HepG2 (cell line): ENCODE data around the gene ADGRB3. TPM values are rescaled to one million over a fixed set of nuclear protein-coding genes. Genes with fewer than 3 reads are reported as not detected.
A peak's percentile ranks its signal among the peaks of the same experiment; 100 is the strongest.

Experiments
- ARHGAP35 ChIP-seq: sonication (generic); formaldehyde crosslinking; IDR thresholded peaks from 2 replicates; pipeline ENCODE4 v1.9.0; 2022; ENCODE audit warnings: mild to moderate bottlenecking, inconsistent platforms, moderate library complexity, missing genetic modification reagents, borderline replicate concordance
- ATF1 ChIP-seq: IDR thresholded peaks from 2 replicates; pipeline ENCODE4 v1.6.1; 2016; ENCODE audit warnings: mild to moderate bottlenecking, control low read depth
- EED ChIP-seq: sonication (generic); formaldehyde crosslinking; IDR thresholded peaks from 2 replicates; pipeline ENCODE4 v1.5.0; 2020; ENCODE audit warnings: mild to moderate bottlenecking, missing genetic modification reagents
- EZH2 ChIP-seq: conservative IDR thresholded peaks from 2 replicates; pipeline ENCODE4 v1.6.1; 2012; ENCODE audit warnings: mild to moderate bottlenecking, low read depth, low read length, moderate library complexity
- FIP1L1 ChIP-seq: fragments of 200-400 bp; formaldehyde crosslinking; IDR thresholded peaks from 2 replicates; pipeline ENCODE4 v1.6.1; 2018; ENCODE audit warnings: low read depth, mild to moderate bottlenecking, low read length, moderate library complexity, borderline replicate concordance; ENCODE audit not compliant: insufficient read depth
- IRX3 ChIP-seq: sonication (generic); formaldehyde crosslinking; IDR thresholded peaks from 2 replicates; pipeline ENCODE4 v1.8.1; 2023; ENCODE audit warnings: mild to moderate bottlenecking, low read depth, missing genetic modification reagents, borderline replicate concordance
- KAT2B ChIP-seq: fragments of 150-350 bp; IDR thresholded peaks from 2 replicates; pipeline ENCODE4 v1.6.1; 2014; ENCODE audit warnings: low read depth, low read length, borderline replicate concordance
- NFATC3 ChIP-seq: sonication (generic); formaldehyde crosslinking; IDR thresholded peaks from 2 replicates; pipeline ENCODE4 v1.5.1; 2020; ENCODE audit warnings: mild to moderate bottlenecking, missing genetic modification reagents
- NR1H2 ChIP-seq: sonication (generic); formaldehyde crosslinking; IDR thresholded peaks from 2 replicates; pipeline ENCODE4 v1.8.1; 2022; ENCODE audit warnings: low read depth, missing genetic modification reagents, borderline replicate concordance
- PAWR ChIP-seq: sonication (generic); formaldehyde crosslinking; IDR thresholded peaks from 2 replicates; pipeline ENCODE4 v1.4.0; 2020; ENCODE audit warnings: missing genetic modification reagents, mild to moderate bottlenecking, borderline replicate concordance
- RFX1 ChIP-seq: fragments of 450-650 bp; IDR thresholded peaks from 2 replicates; pipeline ENCODE4 v1.6.1; 2017
- SETDB1 ChIP-seq: sonication (generic); formaldehyde crosslinking; IDR thresholded peaks from 2 replicates; pipeline ENCODE4 v1.5.1; 2020; ENCODE audit warnings: missing genetic modification reagents, mild to moderate bottlenecking, borderline replicate concordance
- SP5 ChIP-seq: IDR thresholded peaks from 2 replicates; pipeline ENCODE4 v1.6.1; 2016; ENCODE audit warnings: low read depth, borderline replicate concordance
- ZBTB42 ChIP-seq: sonication (generic); formaldehyde crosslinking; IDR thresholded peaks from 2 replicates; pipeline ENCODE4 v1.5.0; 2020; ENCODE audit warnings: mild to moderate bottlenecking, missing genetic modification reagents
- ZNF136 ChIP-seq: sonication (generic); formaldehyde crosslinking; IDR thresholded peaks from 2 replicates; pipeline ENCODE4 v1.8.1; 2022; ENCODE audit warnings: low read depth, mild to moderate bottlenecking, moderate library complexity, missing genetic modification reagents
- ZNF260 ChIP-seq: sonication (generic); formaldehyde crosslinking; IDR thresholded peaks from 2 replicates; pipeline ENCODE4 v1.4.0; 2020; ENCODE audit warnings: missing genetic modification reagents, low read depth, mild to moderate bottlenecking, borderline replicate concordance
- ZNF317 ChIP-seq: sonication (generic); formaldehyde crosslinking; IDR thresholded peaks from 2 replicates; pipeline ENCODE4 v1.5.0; 2020; ENCODE audit warnings: mild to moderate bottlenecking, missing genetic modification reagents
- ZNF605 ChIP-seq: sonication (generic); formaldehyde crosslinking; IDR thresholded peaks from 2 replicates; pipeline ENCODE4 v1.8.0; 2022; ENCODE audit warnings: mild to moderate bottlenecking, missing genetic modification reagents
- ZNF670 ChIP-seq: sonication (generic); formaldehyde crosslinking; IDR thresholded peaks from 2 replicates; pipeline ENCODE4 v1.8.0; 2022; ENCODE audit warnings: mild to moderate bottlenecking, missing genetic modification reagents, borderline replicate concordance
- ZSCAN5A ChIP-seq: sonication (generic); formaldehyde crosslinking; IDR thresholded peaks from 2 replicates; pipeline ENCODE4 v1.8.0; 2022; ENCODE audit warnings: mild to moderate bottlenecking, missing genetic modification reagents, borderline replicate concordance
- polyA plus RNA-seq, 8 experiments: library from polyadenylated mRNA; depleted of rRNA in 3 of 8; stranded (reverse) in 7 of 8; unstranded in 1 of 8; fragments of >200 nt; fragmentation: Illumina TruSeq in 4 of 8; extraction: Trizol in 4 of 8; gene quantifications; 2 replicates each; pipeline versions ENCODE4 v1.2.1 to v1.2.3, GENCODE V29; 2011 to 2016; ENCODE audit warnings: low read depth in 4 of 8, missing spikeins in 1 of 8, mixed read lengths in 1 of 8; ENCODE audit not compliant: insufficient read depth in 1 of 8
- total RNA-seq, 5 experiments: library from RNA; depleted of rRNA; stranded (reverse); fragments of >200 nt; fragmentation: Illumina TruSeq; extraction: Trizol; gene quantifications; 2 replicates each; pipeline ENCODE4 v1.2.3, GENCODE V29; 2016; ENCODE audit warnings: low read depth in 1 of 5
- TF ChIP-seq, protein P1 (sequence below): sonication (generic); formaldehyde crosslinking; IDR thresholded peaks from 2 replicates; pipeline ENCODE4 v1.4.0; 2020; ENCODE audit warnings: mild to moderate bottlenecking, missing genetic modification reagents
- TF ChIP-seq, protein P2 (sequence below): sonication (generic); formaldehyde crosslinking; IDR thresholded peaks from 2 replicates; pipeline ENCODE4 v1.8.0; 2022; ENCODE audit warnings: mild to moderate bottlenecking, missing genetic modification reagents, moderate library complexity
- TF ChIP-seq, protein P3 (sequence below): IDR thresholded peaks from 2 replicates; pipeline ENCODE4 v1.6.1; 2016; ENCODE audit warnings: low read depth, borderline replicate concordance
- TF ChIP-seq, protein P4 (sequence below): sonication (generic); formaldehyde crosslinking; IDR thresholded peaks from 2 replicates; pipeline ENCODE4 v1.5.0; 2020; ENCODE audit warnings: mild to moderate bottlenecking, missing genetic modification reagents

The ADGRB3 gene
- total and polyA plus RNA-seq, 2 of the 13 experiments (the other 11 are each of a cell fraction or from before 2014, with no cell fraction given): not detected

DNA sequence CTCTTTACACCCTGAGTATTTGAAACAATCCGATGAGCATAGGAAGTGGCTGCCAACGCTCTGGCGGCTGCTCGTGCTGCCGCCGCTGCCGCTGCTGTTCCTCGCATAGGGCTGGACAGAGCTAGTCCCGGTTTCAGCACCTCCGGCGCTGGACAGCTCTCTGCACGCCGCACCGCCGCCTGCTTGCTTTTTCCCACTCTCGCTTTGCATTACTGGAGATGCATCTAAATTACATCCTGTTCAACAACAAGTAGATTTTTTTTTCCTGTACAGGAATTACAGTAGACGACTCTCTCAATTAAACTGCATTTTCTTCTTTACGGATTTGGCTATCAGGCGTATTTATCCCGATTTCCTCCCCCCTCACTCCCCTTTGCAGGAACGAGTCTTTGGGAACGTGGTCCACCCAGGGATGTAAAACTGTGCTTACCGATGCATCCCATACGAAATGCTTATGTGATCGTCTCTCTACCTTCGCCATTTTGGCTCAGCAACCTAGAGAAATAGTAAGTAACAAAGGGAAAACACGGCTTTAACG is 597.9 kb downstream of the ADGRB3 start (continued):
- peak; percentile 75; the same call in 1 of the 2 replicates for TF ChIP-seq ZNF670 (CRISPR knock-in tag)
- TF ChIP-seq NR1H2 (CRISPR knock-in tag): no peak
- peak; percentile 65; the same call in 1 of the 2 replicates for TF ChIP-seq PAWR
- TF ChIP-seq, protein P1, sequence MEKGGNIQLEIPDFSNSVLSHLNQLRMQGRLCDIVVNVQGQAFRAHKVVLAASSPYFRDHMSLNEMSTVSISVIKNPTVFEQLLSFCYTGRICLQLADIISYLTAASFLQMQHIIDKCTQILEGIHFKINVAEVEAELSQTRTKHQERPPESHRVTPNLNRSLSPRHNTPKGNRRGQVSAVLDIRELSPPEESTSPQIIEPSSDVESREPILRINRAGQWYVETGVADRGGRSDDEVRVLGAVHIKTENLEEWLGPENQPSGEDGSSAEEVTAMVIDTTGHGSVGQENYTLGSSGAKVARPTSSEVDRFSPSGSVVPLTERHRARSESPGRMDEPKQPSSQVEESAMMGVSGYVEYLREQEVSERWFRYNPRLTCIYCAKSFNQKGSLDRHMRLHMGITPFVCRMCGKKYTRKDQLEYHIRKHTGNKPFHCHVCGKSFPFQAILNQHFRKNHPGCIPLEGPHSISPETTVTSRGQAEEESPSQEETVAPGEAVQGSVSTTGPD (CRISPR knock-in tag): peak; percentile 41; the same call in 1 of the 2 replicates
- TF ChIP-seq EED (CRISPR knock-in tag): peak; percentile 73; the same call in 1 of the 2 replicates
- peak; percentile 94; the same call in 1 of the 2 replicates for TF ChIP-seq IRX3
- no peak for TF ChIP-seq FIP1L1
- TF ChIP-seq KAT2B: no peak
- peak; percentile 96 for TF ChIP-seq ZNF605
- TF ChIP-seq, protein P2, sequence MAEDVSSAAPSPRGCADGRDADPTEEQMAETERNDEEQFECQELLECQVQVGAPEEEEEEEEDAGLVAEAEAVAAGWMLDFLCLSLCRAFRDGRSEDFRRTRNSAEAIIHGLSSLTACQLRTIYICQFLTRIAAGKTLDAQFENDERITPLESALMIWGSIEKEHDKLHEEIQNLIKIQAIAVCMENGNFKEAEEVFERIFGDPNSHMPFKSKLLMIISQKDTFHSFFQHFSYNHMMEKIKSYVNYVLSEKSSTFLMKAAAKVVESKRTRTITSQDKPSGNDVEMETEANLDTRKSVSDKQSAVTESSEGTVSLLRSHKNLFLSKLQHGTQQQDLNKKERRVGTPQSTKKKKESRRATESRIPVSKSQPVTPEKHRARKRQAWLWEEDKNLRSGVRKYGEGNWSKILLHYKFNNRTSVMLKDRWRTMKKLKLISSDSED (CRISPR knock-in tag): 0 out of 2 replicates have a peak, but pooled peaks have one; percentile 33
- TF ChIP-seq ATF1 (CRISPR knock-in tag): no peak
- TF ChIP-seq ZNF260 (CRISPR knock-in tag): no peak
- TF ChIP-seq ARHGAP35 (CRISPR knock-in tag): peak; percentile 96; the same call in 1 of the 2 replicates
- TF ChIP-seq ZNF136 (CRISPR knock-in tag): no peak
- 0 out of 2 replicates have a peak, but pooled peaks have one; percentile 33 for TF ChIP-seq SP5 (CRISPR knock-in tag)
- peak; percentile 54; the same call in 1 of the 2 replicates for TF ChIP-seq NFATC3 (CRISPR knock-in tag)
- TF ChIP-seq RFX1: no peak
- TF ChIP-seq, protein P3, sequence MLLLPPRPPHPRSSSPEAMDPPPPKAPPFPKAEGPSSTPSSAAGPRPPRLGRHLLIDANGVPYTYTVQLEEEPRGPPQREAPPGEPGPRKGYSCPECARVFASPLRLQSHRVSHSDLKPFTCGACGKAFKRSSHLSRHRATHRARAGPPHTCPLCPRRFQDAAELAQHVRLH (CRISPR knock-in tag): peak; percentile 99
- TF ChIP-seq, protein P4, sequence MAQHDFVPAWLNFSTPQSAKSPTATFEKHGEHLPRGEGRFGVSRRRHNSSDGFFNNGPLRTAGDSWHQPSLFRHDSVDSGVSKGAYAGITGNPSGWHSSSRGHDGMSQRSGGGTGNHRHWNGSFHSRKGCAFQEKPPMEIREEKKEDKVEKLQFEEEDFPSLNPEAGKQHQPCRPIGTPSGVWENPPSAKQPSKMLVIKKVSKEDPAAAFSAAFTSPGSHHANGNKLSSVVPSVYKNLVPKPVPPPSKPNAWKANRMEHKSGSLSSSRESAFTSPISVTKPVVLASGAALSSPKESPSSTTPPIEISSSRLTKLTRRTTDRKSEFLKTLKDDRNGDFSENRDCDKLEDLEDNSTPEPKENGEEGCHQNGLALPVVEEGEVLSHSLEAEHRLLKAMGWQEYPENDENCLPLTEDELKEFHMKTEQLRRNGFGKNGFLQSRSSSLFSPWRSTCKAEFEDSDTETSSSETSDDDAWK (CRISPR knock-in tag): no peak
- TF ChIP-seq SETDB1 (CRISPR knock-in tag): no peak
- TF ChIP-seq ZBTB42: peak; percentile 83
- TF ChIP-seq ZNF317: peak; percentile 77; the same call in 1 of the 2 replicates
- no peak for TF ChIP-seq EZH2
- peak; percentile 76; the same call in 1 of the 2 replicates for TF ChIP-seq ZSCAN5A (CRISPR knock-in tag)
